ENCODE results near the gene MRPL28. TPM values are rescaled to one million over a fixed set of nuclear protein-coding genes. Genes with fewer than 3 reads are reported as not detected.
"Not testable (repeated sequence)": the region's sequence is repeated elsewhere in the genome, so short reads cannot be mapped to it uniquely, and the experiment has no call there.

The MRPL28 gene
- polyA plus RNA-seq, 3 donors = 58.9 to 70.6 (median 61.9) TPM

DNA sequence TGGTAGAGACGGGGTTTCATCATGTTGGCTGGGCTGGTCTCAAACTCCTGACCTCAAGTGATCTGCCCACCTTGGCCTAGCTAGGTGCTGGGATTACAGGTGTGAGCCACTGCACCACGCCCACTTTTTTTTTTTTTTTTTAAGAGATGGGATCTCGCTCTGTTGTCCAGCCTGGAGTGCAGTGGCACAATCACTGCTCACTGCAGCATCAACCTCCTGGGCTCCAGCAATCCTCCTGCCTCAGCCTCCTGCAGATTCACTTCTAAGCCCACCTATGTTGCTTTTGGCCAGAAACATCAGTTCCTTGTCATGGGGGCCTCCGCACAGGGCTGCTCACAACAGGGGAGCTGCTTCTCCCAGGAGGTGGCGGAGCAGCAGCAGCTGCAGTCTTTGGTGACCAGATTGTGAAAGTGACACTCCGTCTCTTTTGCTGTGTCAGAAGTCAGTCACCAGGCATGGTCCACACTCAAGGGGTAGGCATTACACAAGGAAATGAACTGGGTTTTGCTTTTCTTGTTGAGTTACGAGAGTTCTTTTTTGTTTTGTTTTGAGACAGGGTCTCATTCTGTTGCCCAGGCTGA is 22.2 kb upstream of the MRPL28 start:
- DNase-seq (ENCODE audit: low read depth in 3 of 3, low spot score in 2 of 3) = no peak

GRCh38 chr16:391885-392335 is 21.6 kb upstream of the MRPL28 start:
- no peak for DNase-seq (ENCODE audit: low read depth in 3 of 3, low spot score in 2 of 3)

- DNase-seq (ENCODE audit: low read depth in 3 of 3, low spot score in 2 of 3) = no peak
Observed at GRCh38 chr16:389352-389751, 19.0 kb upstream of the MRPL28 start.

DNA sequence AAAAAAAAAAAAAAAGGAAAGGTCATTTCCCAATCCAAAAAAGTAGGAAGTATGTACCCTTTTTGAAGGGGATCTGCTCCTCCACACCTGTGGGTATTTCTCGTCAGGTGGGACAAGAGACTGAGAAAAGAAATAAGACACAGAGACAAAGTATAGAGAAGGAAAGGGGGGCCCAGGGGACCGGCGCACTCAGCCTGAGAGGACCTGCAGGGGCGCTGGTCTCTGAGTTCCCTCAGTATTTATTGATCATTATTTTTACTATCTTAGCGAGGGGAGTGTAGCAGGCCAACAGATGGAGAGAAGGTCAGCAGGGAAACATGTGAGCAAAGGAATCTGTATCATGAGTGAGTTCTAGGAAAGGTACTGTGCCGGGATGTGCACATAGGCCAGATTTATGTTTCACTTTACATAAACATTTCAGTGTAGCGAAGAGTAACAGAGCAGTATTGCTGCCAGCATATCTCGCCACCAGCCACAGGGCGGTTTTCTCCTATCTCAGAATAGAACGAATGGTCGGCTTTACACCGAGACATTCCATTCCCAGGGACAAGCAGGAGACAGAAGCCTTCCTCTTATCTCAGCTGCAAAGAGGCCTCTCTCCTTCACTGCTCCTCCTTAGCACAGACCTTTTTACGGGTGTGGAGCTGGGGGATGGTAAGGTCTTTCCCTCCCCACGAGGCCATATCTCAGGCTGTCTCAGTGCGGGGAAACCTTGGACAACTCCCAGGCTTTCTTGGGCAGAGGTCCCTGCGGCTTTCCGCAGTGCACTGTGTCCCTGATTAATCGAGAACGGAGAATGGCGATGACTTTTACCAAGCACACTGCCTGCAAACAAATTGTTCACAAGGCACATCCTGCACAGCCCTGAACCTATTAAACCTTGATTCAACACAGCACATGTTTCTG is 17.7 kb upstream of the MRPL28 start:
- DNase-seq (ENCODE audit: low read depth in 3 of 3, low spot score in 2 of 3) = not testable (repeated sequence)

DNA sequence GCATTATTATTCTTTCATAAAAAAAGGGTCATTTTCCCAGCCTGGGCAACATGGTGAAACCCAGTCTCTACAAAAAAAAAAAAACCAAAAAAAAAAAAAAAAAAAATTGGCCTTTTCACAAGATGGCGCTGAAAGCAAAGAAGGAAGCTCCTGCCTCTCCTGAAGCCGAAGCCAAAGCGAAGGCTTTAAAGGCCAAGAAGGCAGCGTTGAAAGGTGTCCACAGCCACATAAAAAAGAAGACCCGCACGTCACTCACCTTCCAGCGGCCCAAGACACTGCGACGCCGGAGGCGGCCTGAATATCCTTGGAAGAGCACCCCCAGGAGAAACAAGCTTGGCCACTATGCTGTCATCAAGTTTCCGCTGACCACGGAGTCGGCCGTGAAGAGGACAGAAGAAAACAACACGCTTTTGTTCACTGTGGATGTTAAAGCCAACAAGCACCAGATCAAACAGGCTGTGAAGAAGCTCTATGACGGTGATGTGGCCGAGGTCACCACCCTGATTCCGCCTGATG is 16.4 kb upstream of the MRPL28 start:
- DNase-seq (ENCODE audit: low read depth in 3 of 3, low spot score in 2 of 3) = no peak

DNA sequence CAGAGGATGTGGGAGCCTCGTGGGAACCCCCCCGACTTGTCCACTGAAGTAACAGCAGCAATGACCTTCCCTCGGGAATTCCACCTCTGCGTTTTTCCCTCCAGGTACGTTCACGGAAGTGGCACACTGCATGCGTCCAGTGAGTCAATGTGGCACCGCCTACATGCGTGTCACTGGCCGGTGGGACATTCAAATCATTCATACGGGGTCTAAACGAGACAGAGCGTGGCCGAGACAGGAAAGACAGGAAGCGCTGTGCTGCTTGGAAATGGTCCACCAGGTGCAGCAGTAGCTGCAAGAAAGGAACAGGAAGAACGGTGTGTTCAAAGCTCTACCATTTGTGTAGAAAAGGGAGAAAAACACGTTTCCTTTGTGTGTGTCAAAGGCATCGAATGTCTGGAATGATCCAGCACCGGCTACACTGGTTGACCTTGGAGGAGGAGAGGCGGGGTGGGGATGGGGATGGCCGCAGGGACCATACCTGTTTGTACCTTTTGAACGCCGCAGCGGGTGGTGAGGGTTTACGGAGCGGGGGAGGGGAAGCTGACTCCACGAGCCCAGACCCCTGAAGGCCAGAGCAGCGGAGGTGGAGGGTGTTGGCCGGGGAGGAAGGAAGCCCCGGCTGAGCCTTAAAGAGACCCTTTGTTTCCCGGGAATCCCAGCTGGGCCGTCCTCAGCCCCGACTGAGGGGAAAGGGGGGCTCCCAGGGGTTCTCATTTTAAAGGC is 13.2 kb upstream of the MRPL28 start:
- no peak for DNase-seq (ENCODE audit: low read depth in 3 of 3, low spot score in 2 of 3)

- no peak for DNase-seq (ENCODE audit: low read depth in 3 of 3, low spot score in 2 of 3)
Observed at GRCh38 chr16:381789-382717, 11.7 kb upstream of the MRPL28 start, which contains the start of gene PGAP6. TSS of gene PGAP6 (minus strand) at chr16:381978. CDS start at chr16:381821, 157 bp downstream.

DNA sequence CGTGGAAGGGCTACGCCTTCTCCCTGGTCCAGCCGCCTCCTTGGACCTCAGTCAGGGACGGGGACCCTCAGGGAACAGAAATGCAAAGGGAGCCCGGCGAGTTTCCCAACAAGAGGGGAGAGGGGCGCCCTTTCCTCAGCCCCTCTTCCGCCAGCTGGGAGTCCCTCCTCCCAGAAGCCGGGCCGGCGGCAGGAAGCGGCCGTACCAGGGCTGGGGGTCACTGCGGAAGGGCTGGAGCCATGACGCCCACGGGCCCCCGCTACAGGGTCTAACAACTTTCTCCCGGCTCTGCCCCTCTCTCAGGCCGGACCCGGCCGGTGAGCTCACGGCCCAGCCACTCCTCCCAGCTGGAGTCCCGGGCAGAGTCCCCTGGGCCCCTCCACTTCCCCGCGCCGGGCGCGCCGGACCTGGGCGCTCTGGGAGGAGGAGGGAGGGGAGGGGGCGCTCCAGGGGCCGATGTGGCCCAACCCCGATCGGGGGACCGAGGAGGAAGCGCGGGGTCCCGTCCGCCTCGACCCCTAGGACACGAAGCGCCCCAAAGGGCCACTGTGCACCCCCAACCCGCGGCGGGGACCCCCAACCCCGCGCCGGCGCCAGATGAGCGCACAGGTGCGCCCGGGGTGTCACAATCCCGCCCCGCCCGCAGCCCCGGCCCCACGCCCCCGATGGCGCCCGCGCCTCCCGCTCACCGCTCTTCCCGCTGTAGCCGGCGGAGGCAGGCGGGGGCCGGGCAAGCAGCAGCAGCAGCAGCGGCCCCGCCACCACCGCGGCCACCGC is 10.9 kb upstream of the MRPL28 start:
- no peak for DNase-seq (ENCODE audit: low read depth in 3 of 3, low spot score in 2 of 3)

GRCh38 chr16:380762-381011 is 10.3 kb upstream of the MRPL28 start:
- no peak for DNase-seq (ENCODE audit: low read depth in 3 of 3, low spot score in 2 of 3)

GRCh38 chr16:379961-380761 is 9.8 kb upstream of the MRPL28 start:
- no peak for DNase-seq (ENCODE audit: low read depth in 3 of 3, low spot score in 2 of 3)

GRCh38 chr16:379183-379960 is 9.0 kb upstream of the MRPL28 start:
- DNase-seq (ENCODE audit: low read depth in 3 of 3, low spot score in 2 of 3) = no peak

GRCh38 chr16:378821-379182 is 8.5 kb upstream of the MRPL28 start:
- DNase-seq (ENCODE audit: low read depth in 3 of 3, low spot score in 2 of 3) = no peak

- not testable (repeated sequence) for DNase-seq (ENCODE audit: low read depth in 3 of 3, low spot score in 2 of 3)
Observed at GRCh38 chr16:378113-378820, 7.9 kb upstream of the MRPL28 start.

GRCh38 chr16:377419-377951 is 7.1 kb upstream of the MRPL28 start:
- DNase-seq (ENCODE audit: low read depth in 3 of 3, low spot score in 2 of 3) = no peak

GRCh38 chr16:376817-377418 is 6.6 kb upstream of the MRPL28 start:
- DNase-seq (ENCODE audit: low read depth in 3 of 3, low spot score in 2 of 3) = no peak

DNA sequence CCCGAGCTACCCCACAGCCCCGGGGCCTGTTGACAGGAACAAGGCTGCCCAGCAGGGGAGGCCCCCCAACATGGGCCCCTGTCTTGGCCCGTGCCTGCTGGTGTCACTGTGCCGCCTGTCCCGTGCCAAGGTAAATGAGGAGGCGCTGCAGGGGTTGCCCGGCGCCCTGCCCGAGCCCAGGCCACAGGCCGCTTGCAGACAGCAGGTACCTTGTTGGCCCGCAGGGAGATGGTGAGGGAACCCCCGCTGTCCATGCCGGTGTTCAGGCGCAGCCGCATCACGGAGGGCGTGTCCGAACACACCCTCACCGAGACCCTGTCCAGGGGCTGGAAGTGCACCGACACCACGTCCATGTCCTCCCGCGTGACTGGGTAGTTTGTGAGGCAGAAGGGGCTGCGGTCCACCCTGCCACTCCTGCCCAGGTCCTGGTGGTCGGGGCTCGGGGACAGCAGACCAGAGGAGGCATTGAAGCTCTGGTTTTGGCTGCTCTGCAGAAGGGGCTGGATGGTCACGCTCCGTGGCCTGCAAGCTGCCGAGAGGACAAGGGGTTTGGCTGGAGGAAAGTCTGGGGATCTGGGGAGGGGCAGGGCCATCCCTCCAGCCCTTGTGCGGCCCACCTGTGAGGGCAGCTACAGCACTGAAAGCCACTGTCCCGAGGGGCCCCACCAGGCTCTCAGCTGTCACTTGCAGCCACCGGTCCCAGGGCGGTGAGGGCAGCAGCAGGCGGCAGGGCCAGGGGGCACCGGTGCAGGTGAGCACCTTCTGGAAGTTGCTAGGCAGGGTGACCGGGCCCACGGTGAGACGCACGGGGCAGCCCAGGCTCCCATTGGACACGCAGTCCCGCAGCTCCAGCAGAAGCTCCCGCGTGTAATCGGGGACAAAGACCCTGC is 5.8 kb upstream of the MRPL28 start:
- DNase-seq (ENCODE audit: low read depth in 3 of 3, low spot score in 2 of 3) = no peak

Data from right renal cortex interstitium (tissue), 3 donors.